Amygdala (tissue), 56 donors: ENCODE data around the gene PI4KA.
"Not testable (repeated sequence)": the region's sequence is repeated elsewhere in the genome, so short reads cannot be mapped to it uniquely, and the experiment has no call there.

ENCODE experiments used
- DNase-seq, 56 donors: peaks; one replicate each; lab custom pipeline; 2025; lab: John Stamatoyannopoulos, UW

Gene PI4KA

DNA sequence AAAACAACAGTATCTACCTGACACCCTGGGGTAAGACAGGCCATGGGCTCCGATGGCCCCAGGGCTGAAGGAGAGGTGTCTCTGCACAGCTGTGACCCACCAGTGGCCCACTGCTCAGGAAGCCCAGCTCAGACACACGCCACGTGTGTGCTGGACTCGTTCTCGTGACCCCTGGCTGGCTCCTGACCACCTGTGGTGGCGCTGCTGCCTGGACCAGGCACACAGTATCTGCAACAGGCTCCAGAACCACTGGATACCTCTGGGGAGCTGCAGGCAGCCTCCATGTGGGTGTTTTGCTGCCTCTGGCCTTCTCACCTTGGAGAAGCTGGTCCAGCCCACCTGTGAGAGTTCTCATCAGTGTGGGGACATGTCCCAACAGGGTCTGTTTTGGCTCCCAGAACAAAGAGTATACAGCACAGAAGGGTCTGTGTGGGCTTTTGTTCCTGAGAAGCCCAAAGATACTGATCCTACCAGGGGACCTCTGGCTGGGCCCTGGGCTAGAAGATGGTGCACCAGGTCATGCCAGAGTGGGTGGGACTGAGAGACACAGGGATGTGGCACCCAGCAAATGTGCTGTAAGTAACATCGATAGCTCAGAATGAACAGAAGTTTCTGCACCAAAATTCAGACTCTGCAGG lies 106.4 kb downstream of the PI4KA start:
- DNase-seq = no peak

DNA sequence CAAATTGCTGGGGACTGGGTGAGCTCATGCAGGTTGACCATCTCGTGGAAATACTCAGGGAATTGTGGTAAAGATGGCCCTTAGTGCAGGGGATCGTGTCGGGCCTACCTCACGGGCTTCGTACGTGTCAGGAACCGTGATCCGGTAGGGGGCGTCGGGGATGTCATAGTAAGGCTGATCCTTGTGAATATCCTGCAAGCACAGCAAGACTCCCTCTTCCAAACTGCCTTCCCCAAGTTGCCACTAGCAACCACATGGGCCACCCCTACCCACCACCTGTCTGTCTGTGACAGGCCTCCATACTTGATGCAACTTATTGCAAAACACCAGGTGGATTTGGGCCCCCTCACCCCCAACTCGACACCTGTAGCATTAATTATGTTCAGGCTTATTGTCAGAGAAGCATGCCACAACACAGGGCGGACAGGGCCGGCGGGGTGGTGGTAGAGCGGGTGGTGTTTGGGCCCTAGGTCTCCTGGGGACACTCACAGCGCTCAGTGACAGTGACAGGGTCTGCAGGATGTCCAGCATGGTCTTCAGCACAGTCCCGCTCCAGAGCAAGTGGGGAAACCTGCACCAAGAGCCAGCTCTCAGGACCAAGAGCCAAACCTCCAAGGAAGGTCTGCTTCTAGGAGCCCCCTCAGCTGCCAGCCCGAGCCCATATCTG lies 107.3 kb downstream of the PI4KA start:
- no peak for DNase-seq

DNA sequence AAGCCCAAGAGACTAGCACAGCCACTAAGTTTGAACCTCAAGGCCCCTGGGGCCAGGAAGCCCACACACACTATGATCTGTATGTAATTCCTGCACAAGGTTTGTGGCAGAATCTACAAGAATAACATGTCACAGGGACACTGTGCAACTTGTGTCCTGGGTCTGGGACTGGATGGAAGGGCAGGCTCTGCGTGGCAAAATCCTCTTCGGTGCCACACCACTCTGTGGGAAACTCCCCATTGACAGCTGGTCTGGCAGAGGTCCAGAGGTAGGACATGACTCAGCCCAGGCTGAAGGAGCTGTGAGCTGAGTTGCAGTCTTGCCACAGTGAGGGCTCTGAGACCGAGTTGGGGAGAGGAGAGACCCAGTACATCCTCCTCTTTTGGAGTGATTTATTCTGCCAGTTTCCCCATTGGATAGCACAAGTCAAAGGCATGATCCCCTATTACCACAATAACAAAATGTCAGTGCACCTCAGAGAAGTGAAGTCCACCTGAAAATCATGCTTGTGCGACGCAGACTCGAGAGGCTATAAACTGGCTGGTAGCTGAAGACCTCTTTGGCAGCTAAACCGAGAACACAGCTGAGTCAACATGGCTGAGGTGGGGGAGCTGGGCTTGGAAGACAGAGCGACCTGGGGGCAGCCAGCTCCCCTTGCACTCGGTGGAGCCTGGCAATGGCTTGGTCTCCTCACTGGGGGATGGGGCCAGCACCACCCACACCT lies 108.0 kb downstream of the PI4KA start:
- DNase-seq = peak in 25 of 56 donors; percentile 8 to 66 (median 34)

DNA sequence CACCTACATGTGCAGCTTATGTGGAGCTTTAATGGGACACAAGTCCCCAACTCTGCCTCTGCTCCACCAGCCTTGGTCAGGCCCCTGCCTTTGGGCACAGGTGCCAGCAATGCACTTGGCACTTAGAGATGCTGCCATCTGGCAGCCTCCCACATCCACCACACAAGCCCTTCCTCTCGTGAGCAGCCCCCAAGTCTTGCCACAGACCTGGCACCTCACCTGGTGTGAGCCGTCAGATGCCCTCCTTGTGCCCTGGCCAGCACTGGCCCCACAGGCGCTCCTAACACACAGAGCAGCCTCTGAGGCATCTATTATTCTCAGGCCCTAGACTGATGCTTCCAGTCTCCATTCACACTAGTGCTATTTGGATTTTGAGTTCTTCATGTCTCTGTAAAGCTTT lies 109.2 kb downstream of the PI4KA start:
- no peak for DNase-seq

DNA sequence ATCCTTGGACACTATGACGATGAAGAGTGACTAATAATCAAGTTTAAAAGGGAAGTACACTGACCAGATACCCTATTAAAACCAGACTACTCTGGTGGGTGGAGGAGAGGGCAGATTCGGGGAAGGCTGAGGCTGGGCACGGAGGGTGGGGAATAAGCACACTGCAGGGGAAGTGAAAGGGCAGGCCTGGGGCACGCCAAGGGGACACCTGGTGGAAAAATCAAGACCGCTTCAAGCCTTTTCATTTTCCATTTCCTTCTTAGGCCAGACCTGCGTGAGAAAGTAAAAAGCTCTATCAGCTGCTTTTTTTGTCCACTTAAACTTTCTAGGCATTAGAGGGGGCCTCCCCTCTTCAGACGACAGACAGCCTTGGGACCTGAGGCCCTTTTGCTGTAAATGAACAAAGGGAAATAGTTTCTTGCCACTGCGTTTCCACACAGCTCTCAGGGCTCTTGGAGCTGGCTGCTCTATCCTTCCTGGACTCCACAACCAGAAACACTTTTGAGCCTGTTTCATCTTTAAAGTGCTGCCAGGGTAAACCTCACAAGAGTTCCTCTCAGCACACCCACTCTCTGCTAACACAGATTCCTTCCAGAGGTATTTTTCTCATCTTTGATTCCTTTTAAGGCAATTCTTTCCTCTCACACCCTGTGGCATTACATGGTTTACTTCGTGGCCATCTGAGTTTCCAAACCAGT lies 109.7 kb downstream of the PI4KA start:
- DNase-seq = peak in 2 of 56 donors; percentile 13 to 43

DNA sequence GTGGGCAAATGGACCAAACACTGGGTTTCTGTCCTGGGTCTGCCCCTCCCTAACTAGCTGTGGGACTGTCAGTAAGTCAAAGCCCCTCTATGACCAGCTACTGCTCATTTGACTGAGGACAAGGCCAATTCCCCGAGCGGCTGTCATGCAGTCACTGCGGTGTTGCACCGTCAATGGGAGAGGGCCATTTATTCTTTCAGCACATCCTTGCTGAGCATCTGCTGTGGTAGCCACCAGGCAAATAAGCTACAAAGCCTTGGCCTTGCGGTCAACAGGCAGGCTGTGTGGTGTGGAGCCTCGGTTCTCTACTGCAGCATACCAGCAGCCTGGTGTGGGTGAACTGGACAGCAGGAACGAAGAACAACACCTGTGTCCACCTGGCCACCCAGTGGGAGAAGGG lies 110.5 kb downstream of the PI4KA start:
- no peak for DNase-seq

DNA sequence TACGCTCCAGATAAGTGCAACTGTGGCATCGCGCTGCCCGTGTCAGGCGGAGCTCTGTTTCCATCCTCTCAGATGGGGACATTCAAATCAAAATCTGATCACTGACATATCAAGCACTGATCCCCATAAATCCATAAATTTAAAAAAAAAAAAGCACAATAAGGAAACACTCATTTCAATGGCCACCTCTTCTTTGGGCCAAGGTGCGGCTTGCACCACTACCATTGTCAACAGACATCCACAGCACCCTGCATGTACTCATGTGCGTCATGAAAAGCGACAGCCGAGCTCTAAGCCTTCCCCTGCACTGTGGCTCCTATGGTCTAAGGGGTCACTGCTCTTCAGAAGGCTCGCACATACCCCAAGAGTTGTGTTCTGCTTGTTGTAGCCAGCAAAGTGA lies 111.4 kb downstream of the PI4KA start:
- no peak for DNase-seq

DNA sequence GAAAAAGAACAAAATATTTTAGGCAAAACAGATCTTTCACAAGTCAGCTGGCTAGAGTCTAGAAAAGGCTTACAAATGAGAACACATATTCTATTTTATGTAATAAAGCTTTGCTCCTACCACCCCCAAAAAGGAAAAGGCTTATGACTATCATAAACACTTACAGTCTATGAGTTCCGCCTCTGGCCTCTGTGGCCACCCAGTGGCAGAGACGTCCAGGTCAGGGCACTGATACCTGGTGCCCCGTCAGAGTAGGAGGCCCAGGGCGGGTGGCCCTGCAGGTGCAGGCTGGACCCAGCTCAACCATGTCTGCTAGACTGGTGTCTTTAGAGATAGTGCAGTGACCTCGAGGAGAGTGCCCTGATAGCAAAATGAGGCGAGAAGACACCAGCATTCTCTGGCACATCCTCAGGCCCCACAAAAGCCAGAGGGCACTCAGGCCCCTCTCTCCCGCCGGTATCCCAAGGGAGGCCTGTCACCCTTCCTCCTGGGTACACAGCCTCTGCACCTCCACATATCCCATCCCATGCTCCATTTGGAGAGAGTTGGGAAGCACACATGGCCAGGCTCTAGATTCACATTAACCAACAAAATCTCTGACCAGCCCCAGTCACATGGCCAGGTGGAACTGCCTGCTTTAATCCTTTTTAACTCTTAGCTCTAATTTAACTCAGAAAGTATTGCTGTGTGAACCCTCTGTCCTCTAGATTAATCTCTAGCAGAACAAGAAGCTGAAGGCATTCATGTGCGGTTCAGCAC lies 112.0 kb downstream of the PI4KA start:
- DNase-seq = no peak

DNA sequence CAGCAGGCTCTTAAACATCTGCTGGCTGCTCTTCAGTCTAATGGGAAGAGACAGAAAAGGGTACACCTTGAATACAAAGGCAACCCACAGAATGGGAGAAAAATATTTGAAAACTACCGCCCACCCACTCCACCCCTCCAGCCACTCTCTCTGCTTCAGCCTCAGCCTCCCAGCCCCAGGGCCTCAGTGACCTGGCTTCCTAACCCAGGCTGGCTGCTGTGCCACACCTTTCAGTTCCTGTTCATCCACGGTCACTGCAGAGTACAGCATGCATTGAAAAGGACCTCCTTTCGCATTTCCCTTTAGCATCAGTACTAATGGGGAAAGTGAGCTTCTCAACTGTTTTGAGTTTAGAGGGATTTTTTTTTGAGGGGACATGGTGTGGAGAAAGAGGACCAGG lies 113.5 kb downstream of the PI4KA start:
- DNase-seq = no peak

DNA sequence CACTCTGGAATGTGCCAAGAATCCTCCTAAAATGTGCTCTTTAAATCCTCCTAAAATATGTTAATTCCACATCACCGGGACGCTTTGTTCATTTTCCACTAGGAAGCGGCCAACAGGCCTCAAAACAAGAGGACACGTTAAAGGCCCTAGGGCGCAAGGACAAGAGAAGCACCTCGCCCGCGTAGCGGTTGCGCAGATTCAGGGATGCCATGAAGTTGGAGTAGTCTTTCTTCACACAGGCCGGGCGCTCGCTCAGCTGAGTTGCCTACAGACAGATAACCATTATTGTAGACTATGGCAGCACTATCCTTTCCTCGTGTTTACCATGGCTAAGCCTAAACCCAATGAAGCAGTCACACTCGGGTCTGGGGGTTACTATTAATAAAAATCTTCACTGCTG lies 114.2 kb downstream of the PI4KA start:
- DNase-seq = no peak

DNA sequence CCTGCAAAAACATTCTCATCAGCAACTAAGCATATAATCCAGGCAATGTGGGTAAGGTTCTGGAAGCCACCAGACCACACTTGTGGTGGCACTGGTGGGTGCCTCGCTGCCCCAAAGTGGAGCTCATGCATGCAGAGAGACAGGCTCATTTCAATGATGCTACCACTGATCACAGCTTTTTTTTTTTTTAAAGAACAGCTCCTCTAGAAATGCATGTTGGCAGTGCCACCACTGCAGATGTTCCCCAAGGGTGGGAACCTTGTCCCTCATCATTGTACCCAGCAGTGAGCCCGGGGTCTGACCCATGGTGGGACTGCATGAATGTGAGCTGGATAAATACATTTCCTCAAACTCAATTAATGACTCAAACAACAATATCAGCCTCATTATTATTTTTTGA lies 115.8 kb downstream of the PI4KA start:
- DNase-seq = no peak

DNA sequence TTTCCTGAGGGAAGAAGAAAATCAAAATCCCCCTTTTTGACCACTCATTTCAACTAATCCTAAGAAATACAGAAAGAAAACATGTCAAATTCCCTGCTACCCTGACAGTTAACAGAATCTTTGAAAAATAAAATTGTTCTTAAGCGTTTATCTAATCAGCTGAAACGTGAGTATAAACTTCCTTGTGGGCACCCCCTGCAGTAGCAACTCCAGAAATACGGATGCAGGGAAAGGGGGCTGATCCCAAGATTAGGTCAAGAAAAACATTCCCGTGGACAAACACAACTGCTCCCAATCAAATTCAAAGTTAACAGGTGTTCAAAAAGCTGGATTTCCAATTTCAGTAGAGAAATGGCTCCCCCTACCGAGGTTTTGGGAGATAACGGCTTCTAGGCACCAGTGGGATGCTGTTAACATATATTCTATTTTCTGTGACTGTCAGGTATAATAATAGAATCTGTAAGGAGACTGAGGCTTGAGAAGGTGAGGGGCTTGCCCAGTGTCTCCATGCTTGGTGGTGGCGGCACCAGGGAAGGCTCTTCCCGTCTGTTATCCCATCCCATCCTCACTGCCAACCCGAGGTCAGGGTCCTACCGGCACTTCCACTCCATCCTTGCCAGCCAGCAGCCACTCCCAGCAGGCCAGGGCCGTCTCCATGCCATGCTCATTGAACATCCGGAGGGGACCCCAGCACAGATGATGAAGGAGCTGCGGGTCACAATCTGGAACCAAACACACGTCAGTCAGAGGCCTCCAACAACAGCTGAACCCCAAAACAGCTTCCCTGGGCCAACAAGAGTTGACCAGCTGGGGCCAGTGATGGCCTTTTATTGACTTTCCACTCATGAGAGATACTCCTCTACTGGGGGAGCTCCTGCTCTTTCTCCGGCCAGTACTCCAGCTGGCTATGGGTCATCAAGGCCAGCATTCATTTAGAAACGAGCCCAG lies 116.7 kb downstream of the PI4KA start:
- peak in 2 of 56 donors; percentile 12 to 57 for DNase-seq

DNA sequence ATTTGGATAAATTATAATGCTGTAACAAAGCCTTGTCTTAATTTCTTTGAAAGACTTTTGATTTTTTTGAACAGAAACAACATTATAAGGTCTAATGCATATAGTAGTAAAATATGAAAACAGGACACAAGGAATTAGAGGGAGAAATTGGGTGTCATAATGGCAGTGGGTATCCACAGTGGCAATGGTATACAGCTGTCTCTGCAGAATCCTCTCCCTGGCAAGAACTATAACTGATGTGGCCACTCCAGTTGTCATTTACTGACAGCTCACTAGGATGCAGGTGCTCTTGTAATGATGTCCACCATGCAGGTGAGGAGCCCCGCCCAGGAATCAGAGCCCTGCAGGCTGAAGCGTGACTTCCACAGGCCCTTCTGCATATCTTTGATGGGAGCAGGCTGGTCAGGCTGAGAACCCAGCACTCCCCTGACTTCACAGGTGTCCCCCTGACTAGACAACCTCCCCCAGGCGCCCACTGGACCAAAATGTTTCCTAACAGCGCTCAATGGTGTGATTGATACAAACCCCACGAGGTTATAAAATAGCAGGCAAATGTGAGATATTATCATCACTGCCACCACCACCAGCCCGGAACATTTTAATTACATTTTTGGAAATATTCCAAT lies 117.5 kb downstream of the PI4KA start:
- DNase-seq = no peak

DNA sequence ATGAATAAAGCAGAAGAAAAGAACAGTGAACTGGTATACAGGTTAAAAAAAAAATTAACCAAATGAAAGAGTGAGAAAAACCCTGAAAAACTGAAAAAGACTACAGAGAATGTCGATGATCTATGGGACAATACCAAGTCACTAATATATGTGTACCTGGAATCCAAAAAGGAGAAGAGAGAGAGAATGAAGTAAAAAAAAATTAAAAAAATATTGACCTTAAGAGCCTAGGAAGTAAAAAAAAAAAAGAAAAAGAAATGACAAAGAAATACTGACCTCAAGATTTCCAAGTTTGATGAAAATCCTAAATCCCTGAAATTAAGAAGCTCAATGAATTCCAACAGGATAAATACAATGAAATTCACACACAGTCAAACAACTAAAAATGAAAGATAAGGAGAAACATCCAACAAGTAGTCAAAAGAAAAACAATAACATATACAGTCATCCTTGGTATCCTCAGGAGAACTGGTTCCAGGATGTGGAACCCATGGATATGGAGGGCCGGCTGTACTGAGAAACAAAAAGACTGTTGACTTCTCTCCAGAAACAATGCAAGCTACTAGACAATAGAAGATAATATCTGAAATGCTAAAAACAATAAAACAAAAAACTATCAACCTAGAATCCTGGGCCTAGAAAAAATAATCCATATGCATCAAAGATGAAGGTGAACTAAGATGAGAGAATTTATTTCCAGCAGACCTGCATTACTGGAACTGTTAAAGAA lies 118.2 kb downstream of the PI4KA start:
- no peak for DNase-seq

DNA sequence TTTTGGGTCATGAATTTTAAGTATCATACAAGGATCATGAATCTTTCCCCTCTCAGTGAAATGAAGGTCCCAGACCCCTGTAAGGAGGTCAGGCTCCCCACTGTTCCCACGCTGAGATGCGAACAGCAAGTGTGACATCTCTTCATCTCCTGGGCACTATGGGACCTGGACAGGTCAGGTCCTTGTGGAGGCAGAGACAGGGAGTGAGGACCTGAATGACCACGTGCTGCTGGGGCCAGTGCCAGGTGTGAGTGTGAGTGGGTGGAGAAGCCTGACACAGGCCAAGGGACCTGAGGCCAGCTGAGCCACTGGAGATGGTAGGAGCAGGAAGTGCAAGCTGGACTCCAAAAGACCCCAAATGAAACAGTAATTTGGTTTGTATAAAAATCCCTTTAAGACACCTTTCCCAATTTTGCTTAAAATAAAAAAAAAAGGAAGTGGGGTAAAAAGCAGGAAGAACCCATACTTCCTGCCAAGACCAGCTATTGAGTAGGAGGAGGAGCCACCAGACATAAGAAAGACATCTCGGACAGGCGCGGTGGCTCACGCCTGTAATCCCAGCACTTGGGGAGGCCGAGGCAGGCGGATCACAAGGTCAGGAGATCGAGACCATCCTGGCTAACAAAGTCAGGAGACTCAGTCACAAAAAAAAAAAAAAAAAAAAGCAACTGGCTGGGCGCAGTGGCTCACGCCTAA lies 120.1 kb downstream of the PI4KA start:
- no peak for DNase-seq

DNA sequence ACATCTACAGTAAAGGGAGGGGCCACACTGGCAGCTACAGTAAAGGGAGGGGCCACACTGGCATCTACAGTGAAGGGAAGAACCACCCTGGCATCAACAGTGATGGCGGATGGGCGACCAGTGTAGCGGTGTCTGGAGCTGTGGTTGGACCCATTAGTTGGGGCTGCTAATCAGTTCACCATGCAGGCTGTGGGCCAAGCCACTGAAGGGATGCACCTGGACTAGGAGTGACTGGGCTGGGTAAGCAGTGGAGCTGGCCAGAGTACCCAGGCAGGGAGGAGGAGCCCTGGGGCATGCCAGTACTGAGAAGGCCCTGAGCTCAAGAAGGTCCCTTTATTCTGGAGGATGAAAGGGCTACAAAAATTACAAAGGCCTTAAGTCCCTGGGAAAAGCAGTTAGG lies 121.7 kb downstream of the PI4KA start:
- DNase-seq = not testable (repeated sequence)

DNA sequence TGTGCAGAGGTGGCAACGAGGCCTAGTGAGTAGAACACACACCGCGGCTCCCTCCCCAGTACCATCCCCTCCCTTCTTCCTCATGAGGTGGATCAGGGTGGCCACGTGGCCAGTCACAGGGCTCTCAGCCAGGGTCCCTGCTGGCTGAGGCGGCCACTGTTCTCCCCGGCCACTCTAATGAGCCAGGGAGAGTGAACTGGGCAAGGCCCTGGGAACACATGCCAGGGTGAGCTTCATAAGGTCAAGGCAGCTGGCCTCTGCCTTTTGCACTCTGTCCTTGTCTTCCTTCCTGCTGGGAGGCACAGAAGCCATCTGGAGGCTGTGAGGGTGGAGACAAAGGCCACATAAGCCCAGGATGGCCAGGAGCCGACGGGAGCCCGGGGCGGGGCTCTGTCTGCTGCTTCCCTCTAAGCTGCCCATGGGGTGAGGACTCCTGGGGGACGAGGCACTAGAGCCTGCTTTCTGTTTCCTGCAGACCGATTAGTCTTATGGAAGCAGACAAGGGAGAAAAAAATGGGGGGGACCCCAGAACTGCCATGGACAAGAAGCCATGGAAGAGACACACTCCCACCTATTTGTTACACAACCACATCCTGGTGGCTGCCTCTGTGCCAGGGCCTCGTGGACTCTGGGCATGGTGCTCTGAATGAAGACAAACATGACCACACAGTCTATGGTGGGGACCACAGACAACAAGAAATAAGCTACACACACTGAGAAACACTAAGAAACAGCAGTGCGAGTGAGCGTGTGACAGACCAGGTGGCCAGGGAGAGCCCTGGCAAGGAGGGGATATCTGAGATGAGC lies 123.1 kb downstream of the PI4KA start:
- not testable (repeated sequence) for DNase-seq
